GM12878 (cell line): ENCODE results near the gene PPP2R1B.

ENCODE experiments used
- CEBPB ChIP-seq, 2 experiments: fragments of 150-350 bp in 1 of 2; IDR thresholded peaks; 2 replicates each; pipeline ENCODE4 v1.6.1; 2012 to 2014; ENCODE audit warnings: low read depth in 2 of 2, low read length in 2 of 2, borderline replicate concordance in 1 of 2, inconsistent platforms in 1 of 2
- CTCF ChIP-seq, 3 experiments: IDR thresholded peaks in 2 of 3; conservative IDR thresholded peaks in 1 of 3; 2 replicates each; pipeline ENCODE4 v1.5.1; 2011; ENCODE audit warnings: low read depth in 3 of 3, low read length in 3 of 3, mild to moderate bottlenecking in 3 of 3, control low read depth in 2 of 3, moderate library complexity in 2 of 3, inconsistent platforms in 1 of 3, mixed read lengths in 1 of 3; ENCODE audit not compliant: control insufficient read depth in 2 of 3, insufficient read depth in 1 of 3; ENCODE audit errors: extremely low read depth in 1 of 3
- POLR2A ChIP-seq: IDR thresholded peaks from 2 replicates; pipeline ENCODE4 v1.6.1; 2011; ENCODE audit warnings: low read depth, mild to moderate bottlenecking, low read length
- POU2F2 ChIP-seq: IDR thresholded peaks from 3 replicates; pipeline ENCODE4 v1.6.1; 2011; ENCODE audit warnings: low read depth, mild to moderate bottlenecking, low read length, borderline replicate concordance
- RFX5 ChIP-seq: IDR thresholded peaks from 2 replicates; pipeline ENCODE4 v1.6.1; 2011; ENCODE audit warnings: low read depth, low read length, improper control_type of control experiment
- TF ChIP-seq, protein P1 (sequence below): IDR thresholded peaks from 2 replicates; pipeline ENCODE4 v1.6.1; 2011; ENCODE audit warnings: low read depth, mild to moderate bottlenecking, low read length, moderate library complexity, borderline replicate concordance; ENCODE audit errors: extremely low read depth

- TF ChIP-seq, protein P1, sequence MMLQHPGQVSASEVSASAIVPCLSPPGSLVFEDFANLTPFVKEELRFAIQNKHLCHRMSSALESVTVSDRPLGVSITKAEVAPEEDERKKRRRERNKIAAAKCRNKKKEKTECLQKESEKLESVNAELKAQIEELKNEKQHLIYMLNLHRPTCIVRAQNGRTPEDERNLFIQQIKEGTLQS = no peak
- no peak for TF ChIP-seq RFX5
- no peak for TF ChIP-seq CTCF (IDR thresholded peaks at IDR 0.05 in 2 of 3, conservative IDR thresholded peaks at IDR 0.05 in 1 of 3; ENCODE audit: control insufficient read depth in 2 of 3, extremely low read depth in 1 of 3, insufficient read depth in 1 of 3, low read depth in 3 of 3, low read length in 3 of 3)
- TF ChIP-seq CEBPB (IDR thresholded peaks at IDR 0.05; ENCODE audit: borderline replicate concordance in 1 of 2, low read depth in 2 of 2, low read length in 2 of 2) = no peak
- no peak for TF ChIP-seq POLR2A
- TF ChIP-seq POU2F2 = no peak
These were observed 58.5 kb downstream of the PPP2R1B start for GRCh38 chr11:111707691-111708067.
